Fibroblast of the aortic adventitia (primary cell): ENCODE results near the gene OLA1. TPM values are rescaled to one million over a fixed set of nuclear protein-coding genes. Genes with fewer than 3 reads are reported as not detected.
A peak's percentile ranks its signal among the peaks of the same experiment; 100 is the strongest.

Experiments used
- DNase-seq: peaks from one replicate; pipeline ENCODE4 v3.0.0-alpha.2; 2010; ENCODE audit warnings: low read depth
- H3K4me3 ChIP-seq: 2 replicates; pipeline ENCODE4 v1.5.1; 2011; ENCODE audit warnings: low read depth, mild to moderate bottlenecking, control low read depth, low read length, moderate library complexity
- total RNA-seq: library from RNA; depleted of rRNA; stranded (reverse); fragments of >200 nt; gene quantifications from 2 replicates; pipeline ENCODE4 v1.2.3, GENCODE V29; 2012; ENCODE audit warnings: low replicate concordance
- TF ChIP-seq, protein P1 (sequence below): IDR thresholded peaks from 2 replicates; pipeline ENCODE4 v1.5.1; 2011; ENCODE audit warnings: mild to moderate bottlenecking, low read length, control low read depth, inconsistent platforms; ENCODE audit not compliant: insufficient read depth

Gene OLA1
- total RNA-seq, 1 donor, result 89.7 TPM

DNA sequence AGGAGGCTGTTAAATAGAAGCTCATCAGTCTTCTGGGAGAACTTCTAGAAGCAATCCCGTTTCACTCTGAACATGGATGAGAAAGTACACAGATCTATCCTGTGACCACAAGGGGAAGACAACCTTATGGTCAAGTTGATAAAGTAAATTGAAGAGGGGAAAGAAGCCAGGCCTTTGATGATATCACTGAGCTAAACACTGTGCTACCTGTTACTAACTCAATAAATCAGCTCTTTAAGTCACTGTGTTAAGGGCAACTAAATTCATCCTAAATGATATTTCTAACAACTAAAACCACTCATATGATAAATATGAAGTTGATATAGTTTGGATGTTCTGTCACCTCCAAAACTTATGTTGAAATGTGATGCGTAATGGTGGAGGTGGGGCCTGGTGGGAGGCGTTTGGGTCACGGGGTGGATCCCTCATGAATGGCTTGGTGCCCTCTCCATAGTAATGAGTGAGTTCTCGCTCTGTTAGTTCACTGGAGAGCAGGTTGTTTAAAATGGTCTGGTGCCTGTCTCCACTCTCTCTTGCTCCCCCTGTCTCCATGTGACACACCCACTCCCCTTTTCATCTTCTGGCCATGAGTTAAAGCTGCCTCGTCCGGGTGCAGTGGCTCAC, 23.6 kb downstream of the OLA1 start:
- TF ChIP-seq, protein P1, sequence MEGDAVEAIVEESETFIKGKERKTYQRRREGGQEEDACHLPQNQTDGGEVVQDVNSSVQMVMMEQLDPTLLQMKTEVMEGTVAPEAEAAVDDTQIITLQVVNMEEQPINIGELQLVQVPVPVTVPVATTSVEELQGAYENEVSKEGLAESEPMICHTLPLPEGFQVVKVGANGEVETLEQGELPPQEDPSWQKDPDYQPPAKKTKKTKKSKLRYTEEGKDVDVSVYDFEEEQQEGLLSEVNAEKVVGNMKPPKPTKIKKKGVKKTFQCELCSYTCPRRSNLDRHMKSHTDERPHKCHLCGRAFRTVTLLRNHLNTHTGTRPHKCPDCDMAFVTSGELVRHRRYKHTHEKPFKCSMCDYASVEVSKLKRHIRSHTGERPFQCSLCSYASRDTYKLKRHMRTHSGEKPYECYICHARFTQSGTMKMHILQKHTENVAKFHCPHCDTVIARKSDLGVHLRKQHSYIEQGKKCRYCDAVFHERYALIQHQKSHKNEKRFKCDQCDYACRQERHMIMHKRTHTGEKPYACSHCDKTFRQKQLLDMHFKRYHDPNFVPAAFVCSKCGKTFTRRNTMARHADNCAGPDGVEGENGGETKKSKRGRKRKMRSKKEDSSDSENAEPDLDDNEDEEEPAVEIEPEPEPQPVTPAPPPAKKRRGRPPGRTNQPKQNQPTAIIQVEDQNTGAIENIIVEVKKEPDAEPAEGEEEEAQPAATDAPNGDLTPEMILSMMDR, result no peak
- DNase-seq, result no peak
- H3K4me3 ChIP-seq, result no peak overlapping the region

DNA sequence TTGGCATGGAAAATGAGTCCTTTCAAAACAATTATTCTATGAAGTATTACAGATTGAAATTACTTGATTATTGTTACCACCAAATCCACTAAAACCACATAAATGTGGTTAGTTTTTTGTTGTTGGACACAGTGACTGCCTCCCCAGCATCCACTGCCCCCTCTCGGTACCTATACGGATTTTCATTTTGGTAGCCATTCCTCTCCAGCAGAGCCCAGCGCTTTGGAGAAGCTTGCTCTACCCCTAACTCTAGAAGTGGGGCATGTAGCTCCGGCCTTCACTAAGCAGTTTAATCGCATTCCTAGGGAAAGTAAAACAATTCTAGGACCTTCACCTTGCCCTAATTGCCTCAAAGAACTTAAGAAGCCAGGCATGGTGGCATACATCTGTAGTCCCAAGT, 24.2 kb downstream of the OLA1 start:
- DNase-seq, result no peak
- TF ChIP-seq, protein P1, result no peak
- no peak overlapping the region for H3K4me3 ChIP-seq

- DNase-seq, result peak; percentile 46
- H3K4me3 ChIP-seq, result no peak overlapping the region
- TF ChIP-seq, protein P1, result no peak
Measured at GRCh38 chr2:174223388-174223787, 24.9 kb downstream of the OLA1 start.

GRCh38 chr2:174222154-174222553, 26.2 kb downstream of the OLA1 start:
- H3K4me3 ChIP-seq, result no peak overlapping the region
- TF ChIP-seq, protein P1, result no peak
- no peak for DNase-seq

DNA sequence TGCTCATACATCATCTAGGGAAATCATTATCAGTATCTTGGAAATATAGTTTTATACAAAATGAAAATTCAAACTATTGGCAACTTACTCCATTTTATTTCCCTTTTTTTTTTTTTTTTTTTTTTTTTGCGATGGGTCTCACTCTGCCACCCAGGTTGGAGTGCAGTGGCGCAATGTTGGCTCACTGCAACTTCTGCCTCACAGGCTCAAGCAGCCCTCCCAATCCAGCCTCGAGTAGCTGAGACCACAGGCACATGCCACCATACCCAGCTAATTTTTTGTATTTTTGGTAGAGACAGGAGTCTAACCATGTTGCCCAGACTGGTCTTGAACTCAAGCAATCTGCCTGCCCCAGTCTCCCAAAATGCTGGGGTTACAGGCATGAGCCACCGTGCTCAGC, 29.0 kb downstream of the OLA1 start:
- no peak overlapping the region for H3K4me3 ChIP-seq
- TF ChIP-seq, protein P1, result no peak
- no peak for DNase-seq

DNA sequence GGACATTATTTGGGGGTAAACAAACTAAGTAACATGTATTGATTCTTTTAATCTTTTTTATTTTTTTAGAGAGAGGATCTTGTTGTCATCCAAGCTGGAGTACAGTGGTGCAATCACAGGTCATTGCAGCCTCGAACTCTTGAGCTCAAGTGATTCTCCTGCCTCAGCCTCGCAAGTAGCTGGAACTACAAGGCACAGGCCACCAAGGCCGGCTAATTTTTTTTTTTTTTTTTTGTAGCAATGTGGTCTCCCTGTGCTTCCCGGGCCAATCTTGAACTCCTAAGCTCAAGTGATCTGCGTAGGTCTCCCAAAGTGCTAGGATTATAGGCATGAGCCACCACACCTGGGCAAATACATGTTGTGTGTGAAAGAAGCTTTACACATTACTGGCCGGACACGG, 29.6 kb downstream of the OLA1 start:
- TF ChIP-seq, protein P1, result no peak
- DNase-seq, result no peak
- H3K4me3 ChIP-seq, result no peak overlapping the region

DNA sequence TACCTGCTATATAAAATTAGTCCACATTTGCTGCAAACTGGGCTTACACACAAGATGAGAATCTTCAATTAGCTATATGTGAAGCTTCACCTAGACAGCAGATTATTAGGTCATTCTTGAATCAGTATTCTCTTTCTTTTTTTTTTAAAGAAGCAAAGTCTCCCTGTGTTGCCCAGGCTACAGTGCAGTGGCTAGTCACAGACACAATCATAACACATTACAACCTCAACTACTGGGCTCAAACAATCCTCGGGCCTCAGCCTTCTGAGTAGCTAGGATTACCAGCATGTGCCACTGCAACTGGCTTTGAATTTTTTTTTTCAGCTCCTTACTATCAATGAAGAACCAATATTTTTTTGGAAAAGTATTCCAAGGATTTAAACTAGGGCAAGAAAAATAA, 30.5 kb downstream of the OLA1 start:
- TF ChIP-seq, protein P1, result no peak
- no peak for DNase-seq
- H3K4me3 ChIP-seq, result no peak overlapping the region
